Central memory CD8-positive, alpha-beta T cell (primary cell): Measurements from ENCODE around the gene NR1D1.
"Not testable (repeated sequence)": the region's sequence is repeated elsewhere in the genome, so short reads cannot be mapped to it uniquely, and the experiment has no call there.

ENCODE experiments used
- ATAC-seq: fragments of 150-1000 bp; cut with Tn5 transposase; replicated peaks from 2 replicates; pipeline ENCODE4 v1.10.0; 2022; ENCODE audit warnings: mild to moderate bottlenecking, moderate FRiP score, moderate number of reproducible peaks; ENCODE audit not compliant: poor library complexity, severe bottlenecking; ENCODE audit errors: extremely low read depth
- DNase-seq, 2 donors: peaks; one replicate each; pipeline ENCODE4 v3.0.0; 2021; ENCODE audit warnings: low spot score in 2 of 2
- H3K27ac Mint-ChIP-seq: one replicate; pipeline ENCODE4 v1.8.0; 2022; ENCODE audit warnings: low read depth, mild to moderate bottlenecking, moderate library complexity, mixed read lengths
- H3K27me3 Mint-ChIP-seq: one replicate; pipeline ENCODE4 v1.8.0; 2022; ENCODE audit warnings: mixed read lengths
- H3K36me3 Mint-ChIP-seq: one replicate; pipeline ENCODE4 v1.8.0; 2022; ENCODE audit warnings: mild to moderate bottlenecking, moderate library complexity, mixed read lengths; ENCODE audit not compliant: insufficient read depth
- H3K4me1 Mint-ChIP-seq: one replicate; pipeline ENCODE4 v1.8.0; 2022; ENCODE audit warnings: mixed read lengths
- H3K4me3 Mint-ChIP-seq: one replicate; pipeline ENCODE4 v1.8.0; 2022; ENCODE audit warnings: mild to moderate bottlenecking, moderate library complexity, mixed read lengths
- H3K9me3 Mint-ChIP-seq: one replicate; pipeline ENCODE4 v1.8.0; 2022; ENCODE audit warnings: mixed read lengths

Gene NR1D1

DNA sequence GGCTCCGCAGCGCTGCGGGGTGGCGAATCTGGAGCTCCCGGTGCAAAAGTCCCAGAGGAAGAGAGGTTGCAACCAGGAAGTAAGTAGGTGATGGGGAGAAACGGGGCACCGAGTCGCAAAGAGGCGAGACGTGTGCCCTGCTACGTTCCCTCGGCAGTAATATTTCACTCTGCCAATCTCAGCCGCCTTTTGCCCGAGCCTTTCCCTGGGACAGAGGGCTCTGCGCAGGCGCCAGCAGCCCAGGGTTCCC, at the start of gene NR1D1:
Gene NR1D1 (minus strand): TSS at position 171 of the 250 bp plus-strand sequence. CDS start 495 bp downstream, outside the sequence.
- Mint-ChIP-seq H3K27ac (peak within 1 kb of the TSS; percentile 94), H3K9me3 (no peaks in the 10 kb centered on the region), H3K36me3 (peaks cover 28% of the 10 kb centered on the region), H3K4me3 (peak within 1 kb of the TSS; percentile 90), H3K4me1 (peaks cover 90% of the 10 kb centered on the region), H3K27me3 (no peaks in the 10 kb centered on the region)
- no peak for DNase-seq
- no peak for ATAC-seq

DNA sequence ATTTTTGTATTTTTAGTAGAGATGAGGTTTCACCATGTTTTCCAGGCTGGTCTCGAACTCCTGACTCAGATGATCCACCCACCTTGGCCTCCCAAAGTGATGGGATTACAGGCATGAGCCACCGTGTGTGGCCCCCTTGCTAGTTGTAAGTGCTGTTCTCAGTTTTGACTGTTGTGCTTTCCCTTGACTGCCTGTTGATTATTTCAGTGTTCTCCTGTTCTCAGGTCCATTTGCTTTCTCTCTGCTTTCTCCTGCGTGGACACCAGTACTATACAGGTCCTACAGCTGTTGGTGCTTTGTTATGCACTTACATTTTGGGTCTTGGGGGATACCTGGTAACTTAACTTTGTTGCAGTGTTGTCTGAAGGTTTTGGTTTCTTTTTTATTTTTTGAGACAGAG, 48.1 kb upstream of the NR1D1 start:
- DNase-seq (no peak), ATAC-seq (no peak)
- H3K27ac Mint-ChIP-seq: no peak overlapping the region
- no peak overlapping the region for H3K4me3 Mint-ChIP-seq
- no peaks in the 10 kb centered on the region for H3K9me3 Mint-ChIP-seq
- H3K36me3 Mint-ChIP-seq: peaks cover 57% of the 10 kb centered on the region
- no peaks in the 10 kb centered on the region for H3K27me3 Mint-ChIP-seq
- peaks cover 30% of the 10 kb centered on the region for H3K4me1 Mint-ChIP-seq

DNA sequence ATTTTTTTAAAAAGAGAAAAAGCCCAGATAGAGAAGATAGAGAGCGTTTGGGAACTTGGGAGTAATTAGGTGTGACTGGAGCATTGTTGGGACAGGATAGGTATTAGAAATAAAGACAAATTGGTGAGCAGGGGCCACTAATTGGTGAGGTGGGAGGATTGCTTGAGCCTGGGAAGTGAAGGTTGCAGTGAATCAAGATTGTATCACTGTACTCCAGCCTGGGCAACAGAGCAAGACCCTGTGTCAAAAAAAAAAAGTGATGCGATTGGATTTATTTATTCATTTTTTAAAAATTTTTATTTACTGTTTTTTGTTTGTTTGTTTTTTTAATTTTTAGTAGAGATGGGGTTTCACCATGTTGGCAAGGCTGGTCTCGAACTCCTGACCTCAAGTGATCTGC, 45.1 kb upstream of the NR1D1 start:
- Mint-ChIP-seq H3K4me1 (peaks cover 43% of the 10 kb centered on the region), H3K27ac (no peak overlapping the region), H3K4me3 (no peak overlapping the region), H3K9me3 (no peaks in the 10 kb centered on the region), H3K27me3 (no peaks in the 10 kb centered on the region), H3K36me3 (peaks cover 58% of the 10 kb centered on the region)
- DNase-seq (no peak), ATAC-seq (no peak)

DNA sequence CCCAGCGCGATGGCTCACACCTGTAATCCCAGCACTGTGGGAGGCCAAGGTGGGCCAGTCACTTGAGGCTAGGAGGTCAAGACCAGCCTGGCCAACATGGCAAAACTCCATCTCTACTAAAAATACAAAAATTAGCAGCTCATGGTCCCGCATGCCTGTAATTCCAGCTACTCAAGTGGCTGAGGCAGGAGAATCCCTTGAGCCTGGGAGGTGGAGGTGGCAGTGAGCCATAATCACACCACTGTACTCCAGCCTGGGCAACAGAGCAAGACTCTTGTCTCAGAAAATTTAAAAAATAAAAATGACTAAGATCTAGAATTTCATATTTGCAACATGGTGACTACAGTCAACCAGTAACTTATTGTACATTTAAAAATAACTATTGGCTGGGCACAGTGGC, 42.8 kb upstream of the NR1D1 start:
- H3K27ac Mint-ChIP-seq, H3K9me3 Mint-ChIP-seq, ATAC-seq, H3K4me3 Mint-ChIP-seq, DNase-seq, H3K27me3 Mint-ChIP-seq: not testable (repeated sequence)
- peaks cover 55% of the 10 kb centered on the region for H3K36me3 Mint-ChIP-seq
- H3K4me1 Mint-ChIP-seq: peaks cover 44% of the 10 kb centered on the region

DNA sequence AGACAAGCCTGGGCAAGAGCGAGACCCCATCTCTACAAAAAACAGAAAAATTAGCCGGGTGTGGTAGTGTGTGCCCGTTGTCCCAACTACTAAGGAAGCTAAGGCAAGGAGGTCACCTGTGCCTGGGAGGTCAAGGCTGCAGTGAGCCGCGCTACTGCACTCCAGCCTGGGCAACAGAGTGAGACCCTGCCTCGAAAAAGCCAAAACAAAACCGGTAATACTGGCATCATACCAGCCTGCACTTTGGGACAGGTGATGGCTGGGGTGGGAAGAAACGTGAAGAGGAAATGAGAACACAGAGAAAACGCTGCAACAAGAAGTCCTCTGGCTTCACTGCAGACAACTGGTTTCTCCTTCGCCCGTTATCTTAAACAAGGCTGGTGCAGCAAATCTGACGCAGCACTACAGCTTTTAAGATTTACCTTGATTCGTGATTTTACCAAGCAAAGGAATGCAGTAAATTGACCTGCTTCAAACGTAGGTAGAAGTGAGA, 39.2 kb upstream of the NR1D1 start:
- Mint-ChIP-seq H3K4me3 (peak overlapping the region; percentile 78), H3K36me3 (peaks cover 47% of the 10 kb centered on the region), H3K27me3 (no peaks in the 10 kb centered on the region), H3K4me1 (peaks cover 35% of the 10 kb centered on the region), H3K9me3 (no peaks in the 10 kb centered on the region), H3K27ac (peak overlapping the region; percentile 99)
- DNase-seq (no peak), ATAC-seq (peak; percentile 5)

DNA sequence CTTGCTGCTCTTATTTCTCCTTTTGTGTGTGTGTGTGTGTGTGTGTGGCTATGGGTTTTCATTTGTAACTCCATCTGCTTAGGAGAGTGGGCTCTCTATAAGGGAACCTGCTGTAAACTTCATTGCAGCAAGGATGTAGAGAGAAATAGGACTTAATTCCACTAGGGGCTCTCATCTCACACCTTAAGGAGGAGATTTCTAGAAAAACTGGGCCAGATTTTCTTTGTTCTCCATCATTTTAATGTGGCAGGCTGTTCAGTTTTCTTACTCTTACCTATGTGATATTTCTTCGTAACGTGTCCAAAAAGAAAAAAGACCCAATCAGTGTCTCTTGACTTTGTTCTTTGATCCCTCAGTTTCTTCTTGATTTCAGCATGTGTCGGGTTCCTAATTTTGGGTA, 35.4 kb upstream of the NR1D1 start:
- peak overlapping the region; percentile 29 for H3K27ac Mint-ChIP-seq
- H3K4me3 Mint-ChIP-seq: no peak overlapping the region
- no peaks in the 10 kb centered on the region for H3K9me3 Mint-ChIP-seq
- ATAC-seq (no peak), DNase-seq (no peak)
- no peaks in the 10 kb centered on the region for H3K27me3 Mint-ChIP-seq
- peaks cover 58% of the 10 kb centered on the region for H3K36me3 Mint-ChIP-seq
- H3K4me1 Mint-ChIP-seq: peaks cover 25% of the 10 kb centered on the region

DNA sequence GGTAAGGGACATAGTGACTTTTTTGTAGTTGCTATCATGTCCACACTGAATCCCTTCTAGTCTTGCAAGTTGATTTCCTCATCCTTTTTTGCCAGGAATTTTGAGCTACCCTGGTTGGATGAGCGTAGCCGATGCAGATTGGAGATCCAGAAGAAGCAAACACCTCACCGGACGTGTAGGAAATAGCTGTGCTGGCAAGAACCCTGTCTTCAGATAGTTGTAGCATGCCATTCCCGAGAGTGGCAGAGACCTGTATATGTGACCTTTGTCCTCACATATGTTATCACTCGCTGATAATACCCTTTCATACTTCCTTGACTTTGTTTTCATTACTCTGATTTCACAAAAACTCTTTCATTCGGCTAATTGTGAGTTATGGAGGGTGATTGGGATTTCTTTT, 33.8 kb upstream of the NR1D1 start:
- Mint-ChIP-seq H3K36me3 (peaks cover 53% of the 10 kb centered on the region), H3K4me1 (peaks cover 29% of the 10 kb centered on the region), H3K4me3 (no peak overlapping the region), H3K27ac (no peak overlapping the region), H3K27me3 (no peaks in the 10 kb centered on the region), H3K9me3 (no peaks in the 10 kb centered on the region)
- ATAC-seq (no peak), DNase-seq (no peak)

DNA sequence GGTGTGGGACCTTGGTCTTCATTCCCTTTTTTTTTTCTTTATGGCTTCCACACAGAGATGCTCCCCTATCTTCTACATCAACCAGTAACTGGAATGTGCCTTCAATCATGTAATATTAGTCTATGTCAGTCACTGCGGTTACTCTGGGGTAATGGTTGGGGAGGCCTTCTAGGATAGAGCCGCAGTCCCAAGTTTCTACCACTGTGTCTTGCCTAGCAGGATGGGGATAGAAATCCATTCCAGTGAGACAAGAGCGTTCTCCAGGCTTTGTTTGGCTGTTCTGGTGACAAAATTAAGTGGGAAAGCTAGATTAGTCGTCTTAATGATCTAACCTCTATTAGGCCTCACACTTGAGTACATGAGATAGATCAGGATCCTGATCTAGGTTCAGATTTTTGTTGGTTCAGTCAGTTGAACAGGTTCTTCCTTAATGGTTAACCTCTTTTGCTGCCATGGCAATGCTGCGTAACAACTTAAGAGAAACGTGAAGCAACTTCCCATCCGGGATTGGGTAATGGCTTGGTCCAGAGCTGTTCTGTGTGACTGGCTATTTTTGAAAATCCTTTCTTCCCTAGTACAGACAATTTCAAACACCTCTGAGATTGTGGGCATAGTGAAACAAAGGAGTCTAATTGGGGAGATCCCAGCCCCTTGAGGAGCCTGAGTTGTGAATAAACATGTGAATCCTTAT, 30.1 kb upstream of the NR1D1 start:
- H3K27ac Mint-ChIP-seq: no peak overlapping the region
- no peak for DNase-seq

DNA sequence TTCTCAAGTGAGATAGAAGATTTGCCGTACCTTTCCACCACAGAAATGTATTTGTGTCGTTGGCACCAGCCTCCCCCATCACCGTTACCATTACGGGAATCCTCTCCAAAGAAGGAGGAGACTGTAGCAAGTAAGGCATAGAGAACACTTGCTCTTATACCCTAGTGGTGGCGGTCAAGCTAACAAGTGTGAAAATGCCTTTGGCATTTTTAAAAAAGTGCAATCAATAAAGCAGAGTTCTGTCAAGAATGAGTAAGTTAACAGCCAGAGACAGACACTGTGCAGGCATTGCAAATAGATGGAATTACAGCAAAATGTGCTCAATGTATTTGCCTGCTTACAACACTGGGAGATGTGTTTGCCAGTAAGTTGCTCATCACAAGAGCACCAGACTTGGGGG, 29.1 kb upstream of the NR1D1 start:
- Mint-ChIP-seq H3K4me3 (no peak overlapping the region), H3K36me3 (peaks cover 65% of the 10 kb centered on the region), H3K27me3 (no peaks in the 10 kb centered on the region), H3K9me3 (no peaks in the 10 kb centered on the region), H3K27ac (no peak overlapping the region), H3K4me1 (peaks cover 35% of the 10 kb centered on the region)
- DNase-seq (no peak), ATAC-seq (no peak)

More for the DNA sequence above, 30.1 kb upstream of the NR1D1 start:
- Mint-ChIP-seq H3K9me3 (no peaks in the 10 kb centered on the region), H3K4me1 (peaks cover 33% of the 10 kb centered on the region), H3K36me3 (peaks cover 68% of the 10 kb centered on the region), H3K4me3 (no peak overlapping the region), H3K27me3 (no peaks in the 10 kb centered on the region)
- no peak for ATAC-seq

DNA sequence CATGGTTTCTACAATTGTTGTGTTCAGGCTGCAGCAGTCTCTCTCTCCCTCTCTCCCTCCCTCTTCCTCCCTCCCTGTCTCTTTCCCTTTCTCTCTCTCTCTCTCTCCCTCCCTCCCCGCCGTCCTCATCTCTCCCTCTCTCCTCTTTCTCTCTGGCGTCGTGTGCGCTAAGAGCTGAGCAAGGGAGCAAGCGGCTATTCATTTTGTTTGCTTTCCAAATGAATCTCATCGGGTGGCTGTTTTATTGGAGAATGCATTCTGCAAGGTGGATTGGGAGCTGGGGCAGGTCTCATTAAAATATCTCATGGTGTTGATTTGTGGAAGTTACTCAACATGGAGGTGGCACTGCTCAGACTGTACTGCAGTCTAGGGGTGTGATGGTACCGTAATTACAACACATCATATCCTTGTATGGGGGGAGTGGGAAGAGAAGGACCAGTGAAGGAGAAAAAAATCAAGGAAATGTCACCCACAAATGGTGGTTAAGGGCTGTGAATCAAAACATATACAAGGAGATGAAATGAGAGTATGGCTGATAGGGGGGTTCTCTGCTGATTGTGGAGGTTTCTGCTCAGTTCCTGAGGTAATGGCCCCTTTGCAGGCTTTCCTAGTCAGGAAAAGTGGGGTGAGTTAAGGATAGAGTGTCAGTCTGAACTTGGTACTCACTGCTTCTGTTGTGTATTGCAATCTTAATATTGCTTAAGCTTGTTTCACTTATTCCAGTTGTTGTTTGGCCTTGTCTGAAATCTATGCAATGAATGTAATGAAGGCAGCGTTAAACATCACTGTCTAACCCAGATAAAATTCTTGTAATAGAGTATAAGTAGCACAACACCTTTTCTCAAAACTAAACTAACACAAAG, 24.1 kb upstream of the NR1D1 start:
- ATAC-seq (no peak), DNase-seq (no peak)
- no peaks in the 10 kb centered on the region for H3K9me3 Mint-ChIP-seq
- peak overlapping the region; percentile 96 for H3K4me3 Mint-ChIP-seq
- H3K27me3 Mint-ChIP-seq: no peaks in the 10 kb centered on the region
- H3K4me1 Mint-ChIP-seq: peaks cover 43% of the 10 kb centered on the region
- peaks cover 49% of the 10 kb centered on the region for H3K36me3 Mint-ChIP-seq
- H3K27ac Mint-ChIP-seq: no peak overlapping the region

DNA sequence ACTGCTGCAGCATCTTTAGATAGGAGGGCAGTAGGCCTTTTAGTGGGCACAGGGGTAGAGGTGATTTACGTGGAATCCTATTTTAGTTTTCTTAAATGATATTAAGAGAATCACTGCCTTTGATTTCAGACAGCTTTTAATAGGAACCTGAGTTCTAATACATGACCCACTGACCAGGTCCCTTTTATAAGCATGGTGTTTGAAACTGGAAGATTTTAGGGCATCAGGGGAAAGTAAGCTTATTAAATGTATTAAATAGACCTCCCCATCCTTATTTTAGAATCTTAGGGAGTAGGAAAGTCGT, 23.4 kb upstream of the NR1D1 start:
- ATAC-seq (no peak), DNase-seq (no peak)
- Mint-ChIP-seq H3K4me3 (peak overlapping the region; percentile 96), H3K27ac (peak overlapping the region; percentile 80), H3K27me3 (no peaks in the 10 kb centered on the region), H3K36me3 (peaks cover 43% of the 10 kb centered on the region), H3K4me1 (peaks cover 40% of the 10 kb centered on the region), H3K9me3 (no peaks in the 10 kb centered on the region)

DNA sequence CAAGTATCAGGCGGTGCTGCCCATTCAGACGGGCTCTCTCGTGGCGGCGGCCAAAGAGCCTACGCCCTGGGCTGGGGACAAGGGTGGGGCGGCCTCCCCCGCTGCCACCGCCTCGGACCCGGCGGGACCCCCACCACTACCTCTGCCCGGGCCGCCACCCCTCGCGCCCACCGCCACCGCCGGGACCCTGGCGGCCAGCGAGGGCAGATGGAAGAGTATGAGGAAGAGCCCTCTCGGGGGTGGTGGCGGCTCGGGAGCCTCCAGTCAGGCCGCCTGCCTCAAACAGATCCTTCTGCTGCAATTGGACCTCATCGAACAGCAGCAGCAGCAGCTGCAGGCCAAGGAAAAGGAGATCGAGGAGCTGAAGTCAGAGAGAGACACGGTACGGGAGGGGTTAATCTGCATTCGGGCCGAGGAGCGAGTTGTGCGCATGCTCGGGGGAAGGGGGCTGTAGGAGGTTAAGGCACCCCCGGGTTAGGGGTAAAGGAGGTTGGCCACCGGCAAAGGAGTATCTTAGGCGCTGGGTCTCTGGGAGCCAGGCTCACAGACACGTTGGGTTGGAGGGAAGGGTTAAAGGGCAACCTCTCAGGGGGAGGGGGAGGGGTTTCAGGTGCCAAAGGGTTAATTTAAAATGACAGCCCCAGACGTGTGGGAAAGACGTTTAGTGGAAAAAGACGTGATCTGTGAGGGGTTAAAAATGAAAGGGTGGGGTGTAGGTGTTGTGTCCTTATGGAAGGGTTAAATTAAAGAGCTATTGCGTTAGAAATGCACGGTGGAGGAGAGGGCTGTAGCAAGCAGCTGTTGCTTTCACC, 22.8 kb upstream of the NR1D1 start:
- peaks cover 43% of the 10 kb centered on the region for H3K4me1 Mint-ChIP-seq
- H3K27ac Mint-ChIP-seq: peak overlapping the region; percentile 80
- peak overlapping the region; percentile 96 for H3K4me3 Mint-ChIP-seq
- DNase-seq (no peak), ATAC-seq (peak; percentile 47)
- H3K27me3 Mint-ChIP-seq: no peaks in the 10 kb centered on the region
- no peaks in the 10 kb centered on the region for H3K9me3 Mint-ChIP-seq
- peaks cover 41% of the 10 kb centered on the region for H3K36me3 Mint-ChIP-seq
